ENCODE results near the gene EHD3. TPM values are rescaled to one million over a fixed set of nuclear protein-coding genes. Genes with fewer than 3 reads are reported as not detected.

EHD3 gene
- total and polyA plus RNA-seq, 2 of the 13 experiments (the other 11 are each of a cell fraction or from before 2014, with no cell fraction given), result 0.20 to 0.69 TPM

DNA sequence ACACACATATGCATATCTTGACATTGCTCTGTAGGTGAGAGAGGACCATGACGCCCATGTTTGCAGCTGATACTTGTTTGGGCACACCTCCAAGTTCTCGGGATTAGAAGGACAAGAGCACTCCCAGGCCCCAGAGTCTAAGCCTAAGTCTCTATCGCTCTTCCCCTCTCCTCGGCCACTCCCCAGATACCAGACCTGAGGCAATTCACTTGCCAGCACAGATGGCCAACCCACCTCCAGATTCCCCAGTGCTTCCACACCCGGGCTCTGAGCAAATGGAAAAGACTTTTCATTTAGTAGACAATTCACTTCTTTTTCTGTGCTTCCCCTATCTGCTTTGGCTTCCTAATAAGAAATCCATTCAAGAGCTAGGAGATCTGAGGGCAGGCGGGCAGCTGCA is 32.9 kb downstream of the EHD3 start (continued):
- TF ChIP-seq, protein P1, sequence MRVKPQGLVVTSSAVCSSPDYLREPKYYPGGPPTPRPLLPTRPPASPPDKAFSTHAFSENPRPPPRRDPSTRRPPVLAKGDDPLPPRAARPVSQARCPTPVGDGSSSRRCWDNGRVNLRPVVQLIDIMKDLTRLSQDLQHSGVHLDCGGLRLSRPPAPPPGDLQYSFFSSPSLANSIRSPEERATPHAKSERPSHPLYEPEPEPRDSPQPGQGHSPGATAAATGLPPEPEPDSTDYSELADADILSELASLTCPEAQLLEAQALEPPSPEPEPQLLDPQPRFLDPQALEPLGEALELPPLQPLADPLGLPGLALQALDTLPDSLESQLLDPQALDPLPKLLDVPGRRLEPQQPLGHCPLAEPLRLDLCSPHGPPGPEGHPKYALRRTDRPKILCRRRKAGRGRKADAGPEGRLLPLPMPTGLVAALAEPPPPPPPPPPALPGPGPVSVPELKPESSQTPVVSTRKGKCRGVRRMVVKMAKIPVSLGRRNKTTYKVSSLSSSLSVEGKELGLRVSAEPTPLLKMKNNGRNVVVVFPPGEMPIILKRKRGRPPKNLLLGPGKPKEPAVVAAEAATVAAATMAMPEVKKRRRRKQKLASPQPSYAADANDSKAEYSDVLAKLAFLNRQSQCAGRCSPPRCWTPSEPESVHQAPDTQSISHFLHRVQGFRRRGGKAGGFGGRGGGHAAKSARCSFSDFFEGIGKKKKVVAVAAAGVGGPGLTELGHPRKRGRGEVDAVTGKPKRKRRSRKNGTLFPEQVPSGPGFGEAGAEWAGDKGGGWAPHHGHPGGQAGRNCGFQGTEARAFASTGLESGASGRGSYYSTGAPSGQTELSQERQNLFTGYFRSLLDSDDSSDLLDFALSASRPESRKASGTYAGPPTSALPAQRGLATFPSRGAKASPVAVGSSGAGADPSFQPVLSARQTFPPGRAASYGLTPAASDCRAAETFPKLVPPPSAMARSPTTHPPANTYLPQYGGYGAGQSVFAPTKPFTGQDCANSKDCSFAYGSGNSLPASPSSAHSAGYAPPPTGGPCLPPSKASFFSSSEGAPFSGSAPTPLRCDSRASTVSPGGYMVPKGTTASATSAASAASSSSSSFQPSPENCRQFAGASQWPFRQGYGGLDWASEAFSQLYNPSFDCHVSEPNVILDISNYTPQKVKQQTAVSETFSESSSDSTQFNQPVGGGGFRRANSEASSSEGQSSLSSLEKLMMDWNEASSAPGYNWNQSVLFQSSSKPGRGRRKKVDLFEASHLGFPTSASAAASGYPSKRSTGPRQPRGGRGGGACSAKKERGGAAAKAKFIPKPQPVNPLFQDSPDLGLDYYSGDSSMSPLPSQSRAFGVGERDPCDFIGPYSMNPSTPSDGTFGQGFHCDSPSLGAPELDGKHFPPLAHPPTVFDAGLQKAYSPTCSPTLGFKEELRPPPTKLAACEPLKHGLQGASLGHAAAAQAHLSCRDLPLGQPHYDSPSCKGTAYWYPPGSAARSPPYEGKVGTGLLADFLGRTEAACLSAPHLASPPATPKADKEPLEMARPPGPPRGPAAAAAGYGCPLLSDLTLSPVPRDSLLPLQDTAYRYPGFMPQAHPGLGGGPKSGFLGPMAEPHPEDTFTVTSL (CRISPR knock-in tag; IDR thresholded peaks at IDR 0.05; ENCODE audit: borderline replicate concordance), result no peak
- TF ChIP-seq ZNF282 (IDR thresholded peaks at IDR 0.05; ENCODE audit: partially characterized antibody) (no peak), SRY (CRISPR knock-in tag; IDR thresholded peaks at IDR 0.05) (no peak), MIER2 (CRISPR knock-in tag; IDR thresholded peaks at IDR 0.05) (no peak), ISX (CRISPR knock-in tag; conservative IDR thresholded peaks at IDR 0.05) (no peak)
- TF ChIP-seq, protein P2, sequence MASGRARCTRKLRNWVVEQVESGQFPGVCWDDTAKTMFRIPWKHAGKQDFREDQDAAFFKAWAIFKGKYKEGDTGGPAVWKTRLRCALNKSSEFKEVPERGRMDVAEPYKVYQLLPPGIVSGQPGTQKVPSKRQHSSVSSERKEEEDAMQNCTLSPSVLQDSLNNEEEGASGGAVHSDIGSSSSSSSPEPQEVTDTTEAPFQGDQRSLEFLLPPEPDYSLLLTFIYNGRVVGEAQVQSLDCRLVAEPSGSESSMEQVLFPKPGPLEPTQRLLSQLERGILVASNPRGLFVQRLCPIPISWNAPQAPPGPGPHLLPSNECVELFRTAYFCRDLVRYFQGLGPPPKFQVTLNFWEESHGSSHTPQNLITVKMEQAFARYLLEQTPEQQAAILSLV (CRISPR knock-in tag; IDR thresholded peaks at IDR 0.05; ENCODE audit: borderline replicate concordance), result no peak

Data from HepG2 (cell line).